ENCODE measurements around the gene TAF11L13. TPM values are rescaled to one million over a fixed set of nuclear protein-coding genes. Genes with fewer than 3 reads are reported as not detected.

TAF11L13 gene
- total and polyA plus RNA-seq, 7 donors: not detected

GRCh38 chr5:17670353-17670752, 38.5 kb downstream of the TAF11L13 start:
- Histone ChIP-seq H3K4me3 (no peak overlapping the region), H3K36me3 (ENCODE audit: insufficient read depth in 1 of 2, low read depth in 1 of 2) (no peaks in the 10 kb centered on the region), H3K27me3 (ENCODE audit: insufficient read depth in 3 of 3, low read length in 2 of 3) (no peaks in the 10 kb centered on the region), H3K4me1 (no peaks in the 10 kb centered on the region), H3K9me3 (no peaks in the 10 kb centered on the region), H3K27ac (no peak overlapping the region)
- TF ChIP-seq CTCF (IDR thresholded peaks at IDR 0.05): no peak
- ATAC-seq (no peak), DNase-seq (no peak)
- intact Hi-C loops (cut with DNase I): no loop called here
- WGBS, 3 donors: 89 to 94% (median 91%) methylated on average over 12 to 14 of the region's 14 CpGs

GRCh38 chr5:17678751-17679324, 47.0 kb downstream of the TAF11L13 start:
- intact Hi-C loops (cut with DNase I): no loop called here
- 68 to 79% (median 78%) methylated on average over 4 of the region's 4 CpGs for WGBS, 3 donors

GRCh38 chr5:17679597-17680203, 47.8 kb downstream of the TAF11L13 start:
- Histone ChIP-seq H3K27ac (no peak overlapping the region), H3K36me3 (ENCODE audit: insufficient read depth in 1 of 2, low read depth in 1 of 2) (no peaks in the 10 kb centered on the region), H3K4me1 (no peaks in the 10 kb centered on the region), H3K9me3 (no peaks in the 10 kb centered on the region), H3K27me3 (ENCODE audit: insufficient read depth in 3 of 3, low read length in 2 of 3) (no peaks in the 10 kb centered on the region), H3K4me3 (no peak overlapping the region)
- no peak for DNase-seq
- intact Hi-C loops (cut with DNase I): no loop called here
- no peak for ATAC-seq
- TF ChIP-seq CTCF (IDR thresholded peaks at IDR 0.05): no peak
- WGBS, 3 donors: 92 to 93% (median 93%) methylated on average over 8 of the region's 8 CpGs

More at GRCh38 chr5:17678751-17679324, 47.0 kb downstream of the TAF11L13 start:
- H3K4me3 ChIP-seq: no peak overlapping the region
- no peak for TF ChIP-seq CTCF (IDR thresholded peaks at IDR 0.05)
- H3K36me3 ChIP-seq (ENCODE audit: insufficient read depth in 1 of 2, low read depth in 1 of 2): no peaks in the 10 kb centered on the region
- no peaks in the 10 kb centered on the region for H3K9me3 ChIP-seq
- H3K4me1 ChIP-seq: no peaks in the 10 kb centered on the region
- no peak overlapping the region for H3K27ac ChIP-seq
- ATAC-seq: no peak
- no peaks in the 10 kb centered on the region for H3K27me3 ChIP-seq (ENCODE audit: insufficient read depth in 3 of 3, low read length in 2 of 3)
- DNase-seq: no peak

- ATAC-seq (no peak), DNase-seq (no peak)
- no peaks in the 10 kb centered on the region for H3K36me3 ChIP-seq (ENCODE audit: insufficient read depth in 1 of 2, low read depth in 1 of 2)
- 71 to 78% (median 75%) methylated on average over 2 of the region's 2 CpGs for WGBS, 3 donors
- no peak overlapping the region for H3K4me3 ChIP-seq
- H3K4me1 ChIP-seq: no peaks in the 10 kb centered on the region
- H3K27me3 ChIP-seq (ENCODE audit: insufficient read depth in 3 of 3, low read length in 2 of 3): no peaks in the 10 kb centered on the region
- no peaks in the 10 kb centered on the region for H3K9me3 ChIP-seq
- no peak overlapping the region for H3K27ac ChIP-seq
- intact Hi-C loops (cut with DNase I): no loop called here
- no peak for TF ChIP-seq CTCF (IDR thresholded peaks at IDR 0.05)
Observed at GRCh38 chr5:17680737-17681136, 48.8 kb downstream of the TAF11L13 start.

Other genes starting within 250 kb of the TAF11L13 start
- not detected for gene TAF11L2, start 133.9 kb upstream of the TAF11L13 start, total RNA-seq
- gene TAF11L2, start 133.9 kb upstream of the TAF11L13 start, polyA plus RNA-seq: not detected
- not detected for gene TAF11L3, start 113.7 kb upstream of the TAF11L13 start, total RNA-seq
- not detected for gene TAF11L3, start 113.7 kb upstream of the TAF11L13 start, polyA plus RNA-seq
- gene TAF11L4, start 110.3 kb upstream of the TAF11L13 start, total RNA-seq: not detected
- not detected for gene TAF11L4, start 110.3 kb upstream of the TAF11L13 start, polyA plus RNA-seq
- not detected for gene TAF11L5, start 106.9 kb upstream of the TAF11L13 start, total RNA-seq
- not detected for gene TAF11L5, start 106.9 kb upstream of the TAF11L13 start, polyA plus RNA-seq
- not detected for gene TAF11L6, start 103.4 kb upstream of the TAF11L13 start, total RNA-seq
- gene TAF11L6, start 103.4 kb upstream of the TAF11L13 start, polyA plus RNA-seq: not detected
- gene TAF11L7, start 46.3 kb upstream of the TAF11L13 start, total RNA-seq: not detected
- gene TAF11L7, start 46.3 kb upstream of the TAF11L13 start, polyA plus RNA-seq: not detected
- not detected for gene TAF11L8, start 41.1 kb upstream of the TAF11L13 start, total RNA-seq
- gene TAF11L8, start 41.1 kb upstream of the TAF11L13 start, polyA plus RNA-seq: not detected
- gene TAF11L9, start 37.7 kb upstream of the TAF11L13 start, total RNA-seq: not detected
- not detected for gene TAF11L9, start 37.7 kb upstream of the TAF11L13 start, polyA plus RNA-seq
- not detected for gene TAF11L10, start 34.3 kb upstream of the TAF11L13 start, total RNA-seq
- not detected for gene TAF11L10, start 34.3 kb upstream of the TAF11L13 start, polyA plus RNA-seq
- not detected for gene TAF11L11, start 27.9 kb upstream of the TAF11L13 start, total RNA-seq
- gene TAF11L11, start 27.9 kb upstream of the TAF11L13 start, polyA plus RNA-seq: not detected
- gene TAF11L12, start 21.7 kb upstream of the TAF11L13 start, total RNA-seq: not detected
- gene TAF11L12, start 21.7 kb upstream of the TAF11L13 start, polyA plus RNA-seq: not detected
- gene TAF11L14, start 2.4 kb downstream of the TAF11L13 start, total RNA-seq: not detected
- gene TAF11L14, start 2.4 kb downstream of the TAF11L13 start, polyA plus RNA-seq: not detected